Kidney epithelial cell (primary cell): ENCODE measurements around the gene NABP2. TPM values are rescaled to one million over a fixed set of nuclear protein-coding genes. Genes with fewer than 3 reads are reported as not detected.
"Not testable (repeated sequence)": the region's sequence is repeated elsewhere in the genome, so short reads cannot be mapped to it uniquely, and the experiment has no call there.

Experiments used
- DNase-seq: peaks from one replicate; pipeline ENCODE4 v3.0.0-alpha.2; 2010; ENCODE audit warnings: low read depth
- H3K27me3 ChIP-seq: 2 replicates; pipeline ENCODE4 v1.6.0; 2011; ENCODE audit warnings: low read length; ENCODE audit not compliant: control insufficient read depth, insufficient read depth
- H3K36me3 ChIP-seq: 2 replicates; pipeline ENCODE4 v1.5.1; 2011; ENCODE audit warnings: low read length; ENCODE audit not compliant: control insufficient read depth, insufficient read depth
- H3K4me3 ChIP-seq: 2 replicates; pipeline ENCODE4 v1.5.1; 2011; ENCODE audit warnings: low read depth, mild to moderate bottlenecking, control low read depth, low read length
- CTCF ChIP-seq: IDR thresholded peaks from 2 replicates; pipeline ENCODE4 v1.5.1; 2011; ENCODE audit warnings: mild to moderate bottlenecking, moderate library complexity, low read length, control low read depth, inconsistent platforms; ENCODE audit not compliant: insufficient read depth, poor library complexity, severe bottlenecking
- total RNA-seq: library from RNA; depleted of rRNA; stranded (reverse); fragments of >200 nt; gene quantifications from 2 replicates; pipeline ENCODE4 v1.2.3, GENCODE V29; 2015

NABP2 gene
- total RNA-seq, 1 donor from 2014 or later, result 47.6 TPM

DNA sequence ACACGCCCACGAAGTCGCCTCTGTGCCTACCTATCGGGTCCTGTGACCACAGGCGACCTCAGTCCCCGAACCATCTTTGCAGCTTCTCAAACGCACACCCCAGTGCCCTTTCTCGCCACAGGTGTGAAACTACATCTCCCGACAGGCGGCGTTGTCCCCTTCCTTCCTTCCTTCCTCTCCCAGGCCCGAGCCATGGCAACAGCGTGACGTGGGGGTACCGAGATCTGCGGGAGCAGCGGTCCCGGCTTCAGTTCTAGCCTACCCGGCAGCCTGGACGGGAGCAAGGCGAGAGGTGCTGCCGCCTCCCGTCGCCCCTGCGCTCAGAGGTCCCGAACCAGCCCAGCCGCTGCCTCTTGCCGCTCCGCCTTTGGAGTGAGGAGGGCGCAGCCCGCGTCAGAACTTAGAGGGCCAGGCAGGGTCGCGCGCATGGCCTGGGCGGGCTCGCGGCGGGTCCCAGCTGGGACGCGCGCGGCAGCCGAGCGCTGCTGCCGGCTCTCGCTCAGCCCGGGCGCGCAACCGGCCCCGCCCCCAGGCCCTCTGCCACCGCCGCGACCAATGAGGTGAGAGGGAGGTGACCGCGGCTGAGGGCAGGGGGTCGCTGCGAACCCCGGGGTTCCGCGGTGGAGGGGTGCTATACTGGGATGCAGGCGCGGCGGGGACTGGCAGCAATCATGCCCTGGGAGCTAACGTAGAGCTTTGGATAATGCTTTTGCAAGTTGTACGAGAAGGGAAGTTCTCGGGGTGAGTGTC, 42.7 kb downstream of the NABP2 start, which contains the start of gene COQ10A:
COQ10A (plus strand) TSS at position 250 of the 750 bp plus-strand sequence; CDS start at position 427, 177 bp downstream.
- Histone ChIP-seq H3K4me3 (peak within 1 kb of the TSS; percentile 67), H3K36me3 (no peaks in the 10 kb centered on the region), H3K27me3 (no peaks in the 10 kb centered on the region)
- peak; percentile 53 for DNase-seq
- TF ChIP-seq CTCF, result peak; percentile 80

GRCh38 chr12:56267443-56268071, 43.4 kb downstream of the NABP2 start:
- no peak for TF ChIP-seq CTCF
- Histone ChIP-seq H3K36me3 (no peaks in the 10 kb centered on the region), H3K4me3 (peak overlapping the region; percentile 67), H3K27me3 (no peaks in the 10 kb centered on the region)
- no peak for DNase-seq

GRCh38 chr12:56271031-56271430, 46.9 kb downstream of the NABP2 start:
- peak; percentile 55 for TF ChIP-seq CTCF
- H3K36me3 ChIP-seq, result peaks cover 1% of the 10 kb centered on the region
- DNase-seq, result no peak

GRCh38 chr12:56272468-56272867, 48.3 kb downstream of the NABP2 start:
- H3K36me3 ChIP-seq, result not testable (repeated sequence)

More at GRCh38 chr12:56271031-56271430, 46.9 kb downstream of the NABP2 start:
- no peak overlapping the region for H3K4me3 ChIP-seq
- no peaks in the 10 kb centered on the region for H3K27me3 ChIP-seq

GRCh38 chr12:56274299-56274698, 50.2 kb downstream of the NABP2 start:
- peaks cover 1% of the 10 kb centered on the region for H3K36me3 ChIP-seq
- H3K4me3 ChIP-seq, result no peak overlapping the region
- no peak for DNase-seq
- no peak for TF ChIP-seq CTCF
- H3K27me3 ChIP-seq, result no peaks in the 10 kb centered on the region

More at GRCh38 chr12:56272468-56272867, 48.3 kb downstream of the NABP2 start:
- H3K4me3 ChIP-seq, H3K27me3 ChIP-seq, DNase-seq: not testable (repeated sequence)

DNA sequence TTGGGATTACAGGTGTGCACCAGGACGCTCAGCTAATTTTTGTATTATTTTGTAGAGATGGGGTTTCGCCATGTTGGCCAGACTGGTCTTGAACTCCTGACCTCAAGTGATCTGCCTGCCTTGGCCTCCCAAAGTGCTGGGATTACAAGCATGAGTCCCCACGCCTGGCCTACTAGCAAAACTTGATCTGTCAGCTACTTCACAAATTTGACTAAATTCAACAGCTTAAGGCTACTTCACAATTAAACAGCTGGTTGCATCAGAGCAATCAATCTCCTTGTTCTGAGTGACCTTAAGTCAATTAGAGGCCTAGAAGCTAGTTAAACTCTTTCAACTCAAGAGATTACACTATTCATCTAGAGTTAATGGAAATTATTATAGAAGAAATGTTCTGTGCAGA, 54.8 kb downstream of the NABP2 start:
- Histone ChIP-seq H3K4me3 (no peak overlapping the region), H3K36me3 (peaks cover 4% of the 10 kb centered on the region), H3K27me3 (no peaks in the 10 kb centered on the region)
- no peak for TF ChIP-seq CTCF
- DNase-seq, result no peak
